ENCODE measurements around the gene SRRM3.

DNA sequence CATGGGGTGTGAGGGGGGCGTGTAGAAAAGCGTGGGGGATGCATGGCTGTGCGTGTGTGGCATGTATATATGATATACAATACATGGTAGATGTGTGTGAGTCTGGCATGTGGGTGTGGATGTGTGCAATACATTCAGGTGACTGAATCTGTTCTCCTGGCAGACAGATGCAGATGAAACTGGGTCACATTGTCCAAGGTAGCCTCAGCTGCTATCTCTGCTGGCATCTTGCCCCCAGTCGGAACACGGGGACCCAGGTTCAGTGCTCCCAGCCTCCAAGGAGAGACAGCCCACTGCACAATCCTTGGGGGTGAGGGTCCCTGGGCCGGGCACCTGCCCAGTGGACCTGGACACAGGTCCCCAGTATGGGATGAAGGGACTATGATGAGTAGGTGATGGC, 12.4 kb upstream of the SRRM3 start:
- TF ChIP-seq ATF6 (CRISPR knock-in tag; IDR thresholded peaks at IDR 0.05) (no peak), U2AF2 (optimal IDR thresholded peaks at IDR 0.05; ENCODE audit: low read depth, low read length) (no peak), ZFP1 (CRISPR knock-in tag; IDR thresholded peaks at IDR 0.05) (no peak), NBN (IDR thresholded peaks at IDR 0.05; ENCODE audit: low read depth) (no peak)

Data from K562 (cell line).